ENCODE measurements around the gene EPHA6.

DNA sequence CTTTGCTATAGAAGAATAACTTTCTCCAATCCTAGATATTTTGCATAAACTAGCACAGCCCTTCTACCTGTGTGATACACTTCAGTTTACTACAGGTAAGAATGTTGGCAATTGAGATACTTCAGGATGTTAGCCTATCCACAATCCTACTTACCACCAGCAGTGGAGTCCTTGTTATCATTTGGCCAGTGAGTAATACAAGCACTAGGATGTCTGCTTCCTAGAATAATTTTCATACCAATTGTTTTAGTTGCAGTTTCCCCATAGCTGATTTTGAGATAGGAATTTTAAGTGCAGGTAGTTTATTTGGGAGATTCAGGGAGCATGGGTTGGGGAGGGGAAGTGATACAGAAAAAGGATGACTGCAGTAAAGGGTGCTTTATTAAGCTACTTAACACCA, 147.2 kb downstream of the EPHA6 start:
- TF ChIP-seq, protein P1, sequence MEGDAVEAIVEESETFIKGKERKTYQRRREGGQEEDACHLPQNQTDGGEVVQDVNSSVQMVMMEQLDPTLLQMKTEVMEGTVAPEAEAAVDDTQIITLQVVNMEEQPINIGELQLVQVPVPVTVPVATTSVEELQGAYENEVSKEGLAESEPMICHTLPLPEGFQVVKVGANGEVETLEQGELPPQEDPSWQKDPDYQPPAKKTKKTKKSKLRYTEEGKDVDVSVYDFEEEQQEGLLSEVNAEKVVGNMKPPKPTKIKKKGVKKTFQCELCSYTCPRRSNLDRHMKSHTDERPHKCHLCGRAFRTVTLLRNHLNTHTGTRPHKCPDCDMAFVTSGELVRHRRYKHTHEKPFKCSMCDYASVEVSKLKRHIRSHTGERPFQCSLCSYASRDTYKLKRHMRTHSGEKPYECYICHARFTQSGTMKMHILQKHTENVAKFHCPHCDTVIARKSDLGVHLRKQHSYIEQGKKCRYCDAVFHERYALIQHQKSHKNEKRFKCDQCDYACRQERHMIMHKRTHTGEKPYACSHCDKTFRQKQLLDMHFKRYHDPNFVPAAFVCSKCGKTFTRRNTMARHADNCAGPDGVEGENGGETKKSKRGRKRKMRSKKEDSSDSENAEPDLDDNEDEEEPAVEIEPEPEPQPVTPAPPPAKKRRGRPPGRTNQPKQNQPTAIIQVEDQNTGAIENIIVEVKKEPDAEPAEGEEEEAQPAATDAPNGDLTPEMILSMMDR (conservative IDR thresholded peaks at IDR 0.05; ENCODE audit: low read depth, low read length), result no peak
- no peak for TF ChIP-seq EZH2 (IDR thresholded peaks at IDR 0.05; ENCODE audit: low read length, unreplicated experiment)
- no peak for TF ChIP-seq EZH2phosphoT487 (IDR thresholded peaks at IDR 0.05; ENCODE audit: borderline replicate concordance, low read length)
